ENCODE results near the gene ATP13A4. TPM values are rescaled to one million over a fixed set of nuclear protein-coding genes. Genes with fewer than 3 reads are reported as not detected.

The ATP13A4 gene
- total RNA-seq, 3 donors from 2014 or later (not counting 1 experiment from before 2014, with no cell fraction given), result 1.3 to 3.9 (median 3.6) TPM

GRCh38 chr3:193499801-193500485 lies 54.8 kb downstream of the ATP13A4 start:
- intact Hi-C loops (cut with micrococcal nuclease), result no loop called here
- H3K4me1 Mint-ChIP-seq, result no peaks in the 10 kb centered on the region
- no peak overlapping the region for H3K4me3 ChIP-seq (ENCODE audit: low read length)
- WGBS (ENCODE audit: insufficient coverage), result 82% methylated on average over 7 of the region's 7 CpGs
- no peaks in the 10 kb centered on the region for H3K4me1 ChIP-seq (ENCODE audit: control insufficient read depth, insufficient read depth, low read length)
- H3K4me3 Mint-ChIP-seq, result no peak overlapping the region
- no peak overlapping the region for H3K27ac ChIP-seq (ENCODE audit: low read length)
- no peak for DNase-seq
- H3K9me3 ChIP-seq (ENCODE audit: control insufficient read depth, insufficient read depth, low read length), result no peaks in the 10 kb centered on the region
- no peak for ATAC-seq
- H3K36me3 ChIP-seq (ENCODE audit: control insufficient read depth, insufficient read depth, low read length), result no peaks in the 10 kb centered on the region
- no peak overlapping the region for H3K27ac Mint-ChIP-seq
- no peaks in the 10 kb centered on the region for H3K27me3 ChIP-seq (ENCODE audit: control insufficient read depth, insufficient read depth, low read length)
- no peaks in the 10 kb centered on the region for H3K9me3 Mint-ChIP-seq
- no peak for TF ChIP-seq CTCF (IDR thresholded peaks at IDR 0.05)
- H3K36me3 Mint-ChIP-seq, result no peaks in the 10 kb centered on the region
- H3K27me3 Mint-ChIP-seq (ENCODE audit: low read depth in 2 of 2), result peaks cover 0 to 3% of the 10 kb centered on the region in 2 donors

- no peak for TF ChIP-seq CTCF (IDR thresholded peaks at IDR 0.05)
- 74% methylated on average over 3 of the region's 3 CpGs for WGBS (ENCODE audit: insufficient coverage)
- no peaks in the 10 kb centered on the region for H3K27me3 ChIP-seq (ENCODE audit: control insufficient read depth, insufficient read depth, low read length)
- H3K36me3 Mint-ChIP-seq, result no peaks in the 10 kb centered on the region
- peaks cover 0 to 3% of the 10 kb centered on the region in 2 donors for H3K27me3 Mint-ChIP-seq (ENCODE audit: low read depth in 2 of 2)
- no peak overlapping the region for H3K4me3 ChIP-seq (ENCODE audit: low read length)
- no peaks in the 10 kb centered on the region for H3K9me3 ChIP-seq (ENCODE audit: control insufficient read depth, insufficient read depth, low read length)
- no peaks in the 10 kb centered on the region for H3K4me1 Mint-ChIP-seq
- H3K9me3 Mint-ChIP-seq, result no peaks in the 10 kb centered on the region
- no peaks in the 10 kb centered on the region for H3K36me3 ChIP-seq (ENCODE audit: control insufficient read depth, insufficient read depth, low read length)
- no peak overlapping the region for H3K4me3 Mint-ChIP-seq
- intact Hi-C loops (cut with micrococcal nuclease), result no loop called here
- no peaks in the 10 kb centered on the region for H3K4me1 ChIP-seq (ENCODE audit: control insufficient read depth, insufficient read depth, low read length)
- no peak for ATAC-seq
- no peak overlapping the region for H3K27ac ChIP-seq (ENCODE audit: low read length)
- DNase-seq, result no peak
- no peak overlapping the region for H3K27ac Mint-ChIP-seq
These were observed 55.4 kb downstream of the ATP13A4 start for GRCh38 chr3:193499136-193499770.

GRCh38 chr3:193498215-193498614 lies 56.5 kb downstream of the ATP13A4 start:
- H3K27ac ChIP-seq (ENCODE audit: low read length), result no peak overlapping the region
- no peak for TF ChIP-seq CTCF (IDR thresholded peaks at IDR 0.05)
- H3K27me3 ChIP-seq (ENCODE audit: control insufficient read depth, insufficient read depth, low read length), result no peaks in the 10 kb centered on the region
- Mint-ChIP-seq H3K27ac (no peak overlapping the region), H3K9me3 (no peaks in the 10 kb centered on the region), H3K27me3 (ENCODE audit: low read depth in 2 of 2) (peaks cover 0 to 3% of the 10 kb centered on the region in 2 donors), H3K36me3 (no peaks in the 10 kb centered on the region), H3K4me3 (no peak overlapping the region), H3K4me1 (no peaks in the 10 kb centered on the region)
- H3K4me3 ChIP-seq (ENCODE audit: low read length), result no peak overlapping the region
- DNase-seq (no peak), ATAC-seq (no peak)
- intact Hi-C loops (cut with micrococcal nuclease), result no loop called here
- H3K4me1 ChIP-seq (ENCODE audit: control insufficient read depth, insufficient read depth, low read length), result no peaks in the 10 kb centered on the region
- H3K36me3 ChIP-seq (ENCODE audit: control insufficient read depth, insufficient read depth, low read length), result no peaks in the 10 kb centered on the region
- H3K9me3 ChIP-seq (ENCODE audit: control insufficient read depth, insufficient read depth, low read length), result no peaks in the 10 kb centered on the region
- WGBS (ENCODE audit: insufficient coverage), result 50% methylated on average over 3 of the region's 3 CpGs

Measured in natural killer cell (primary cell).